HCT116 (cell line): ENCODE data around the gene NKX6-2. TPM values are rescaled to one million over a fixed set of nuclear protein-coding genes. Genes with fewer than 3 reads are reported as not detected.

Experiments used
- ATAC-seq: fragments of 200-7000 bp; cut with Tn5 transposase; 2 replicates; pipeline ENCODE4 v1.9.1; 2020; ENCODE audit warnings: mild to moderate bottlenecking, moderate library complexity
- BruUV-seq: library from RNA; stranded (reverse); fragments of 400-500 nt; replicated peaks from 2 replicates; lab custom pipeline; 2021; lab: Mats Ljungman, UMichigan
- CTCF ChIA-PET: fragments of 300-600 bp; sonication (Branson Sonifier 250); formaldehyde crosslinking; loops from one replicate; lab custom pipeline; 2021; ENCODE audit warnings: antibody characterized with exemption; lab: Charles Lee
- POLR2A ChIA-PET: fragments of 300-600, 350-600 bp; sonication (Branson Sonifier 250); formaldehyde crosslinking; loops from one replicate; lab custom pipeline; 2021; ENCODE audit warnings: antibody characterized with exemption; lab: Charles Lee
- RAD21 ChIA-PET, 2 experiments: fragments of 300-600 bp; sonication (Branson Sonifier 250); formaldehyde crosslinking; loops; one replicate each; lab custom pipeline; 2023; ENCODE audit warnings: low total read pairs in 2 of 2; ENCODE audit not compliant: uncharacterized antibody in 2 of 2, unreplicated experiment in 2 of 2, low non-redundant PET in 1 of 2; lab: Charles Lee
- DNase-seq: peaks from one replicate; pipeline ENCODE4 v3.0.0-alpha.2; 2010; ENCODE audit warnings: low read depth, low spot score
- H2AFZ ChIP-seq: fragments of 200-600 bp; shearing (Covaris generic), sonication (generic); 2 replicates; pipeline ENCODE4 v1.6.1; 2017; ENCODE audit warnings: low read depth, mixed run types, mixed read lengths, antibody characterized with exemption, low read length; ENCODE audit not compliant: poor library complexity, severe bottlenecking
- H3K27ac ChIP-seq: 2 replicates; pipeline ENCODE4 v1.5.1; 2012; ENCODE audit warnings: low read depth, low read length
- H3K27me3 ChIP-seq: fragments of 200-600 bp; sonication (generic); 2 replicates; pipeline ENCODE4 v1.6.1; 2016; ENCODE audit warnings: mixed run types, low read length, mixed read lengths; ENCODE audit not compliant: insufficient read depth
- H3K36me3 ChIP-seq, 2 experiments: fragments of 200-500 bp in 1 of 2; fragments of 200-600 bp in 1 of 2; sonication (Bioruptor generic) in 1 of 2; sonication (generic) in 1 of 2; 2 replicates each; pipeline versions ENCODE4 v1.5.1 to v1.6.1; 2014 to 2016; ENCODE audit warnings: low read length in 2 of 2, inconsistent platforms in 1 of 2, mixed read lengths in 1 of 2, mixed run types in 1 of 2; ENCODE audit not compliant: insufficient read depth in 2 of 2, control insufficient read depth in 1 of 2
- H3K4me1 ChIP-seq, 2 experiments: fragments of 200-600 bp in 1 of 2; sonication (generic) in 1 of 2; 2 replicates each; pipeline versions ENCODE4 v1.5.1 to v1.6.1; 2012 to 2017; ENCODE audit warnings: low read length in 2 of 2, inconsistent platforms in 1 of 2, mild to moderate bottlenecking in 1 of 2, mixed read lengths in 1 of 2, mixed run types in 1 of 2, moderate library complexity in 1 of 2; ENCODE audit not compliant: insufficient read depth in 2 of 2, control insufficient read depth in 1 of 2
- H3K4me2 ChIP-seq: fragments of 200-600 bp; sonication (generic); 2 replicates; pipeline ENCODE4 v1.6.1; 2017; ENCODE audit warnings: mixed run types, low read length, mixed read lengths
- H3K4me3 ChIP-seq, 2 experiments: fragments of 200-600 bp in 1 of 2; sonication (generic) in 1 of 2; replicated peaks in 1 of 2; 2 replicates each; pipeline ENCODE4 v1.5.1; 2011 to 2016; ENCODE audit warnings: low read length in 2 of 2, control low read depth in 1 of 2, low read depth in 1 of 2, mild to moderate bottlenecking in 1 of 2, mixed read lengths in 1 of 2, mixed run types in 1 of 2
- H3K79me2 ChIP-seq: fragments of 200-600 bp; sonication (generic); 2 replicates; pipeline ENCODE4 v1.6.1; 2017; ENCODE audit warnings: mild to moderate bottlenecking, mixed run types, low read length, moderate library complexity, mixed read lengths; ENCODE audit not compliant: insufficient read depth
- H3K9ac ChIP-seq: fragments of 200-600 bp; sonication (generic); 2 replicates; pipeline ENCODE4 v1.6.1; 2016; ENCODE audit warnings: low read length, mixed read lengths
- H3K9me2 ChIP-seq: fragments of 200-600 bp; sonication (generic), shearing (Covaris generic); 2 replicates; pipeline ENCODE4 v1.6.1; 2017; ENCODE audit warnings: mixed run types, mild to moderate bottlenecking, moderate library complexity; ENCODE audit not compliant: insufficient read depth
- H3K9me3 ChIP-seq, 2 experiments: fragments of 200-500 bp in 1 of 2; fragments of 200-600 bp in 1 of 2; sonication (Bioruptor generic) in 1 of 2; sonication (generic) in 1 of 2; 2 replicates each; pipeline ENCODE4 v1.6.1; 2014 to 2017; ENCODE audit warnings: low read length in 2 of 2, mixed read lengths in 2 of 2, inconsistent platforms in 1 of 2, low read depth in 1 of 2, mild to moderate bottlenecking in 1 of 2, mixed run types in 1 of 2, moderate library complexity in 1 of 2; ENCODE audit not compliant: control insufficient read depth in 1 of 2, insufficient read depth in 1 of 2
- H4K20me1 ChIP-seq: fragments of 200-600 bp; sonication (generic), shearing (Covaris generic); 2 replicates; pipeline ENCODE4 v1.6.1; 2017; ENCODE audit warnings: mixed run types, mild to moderate bottlenecking, moderate library complexity; ENCODE audit not compliant: insufficient read depth
- ATF3 ChIP-seq: IDR thresholded peaks from 2 replicates; pipeline ENCODE4 v1.6.1; 2012
- CBX3 ChIP-seq: IDR thresholded peaks from 2 replicates; pipeline ENCODE4 v1.6.1; 2012; ENCODE audit warnings: low read depth
- CEBPB ChIP-seq: IDR thresholded peaks from 2 replicates; pipeline ENCODE4 v1.6.1; 2012; ENCODE audit warnings: low read depth
- CTCF ChIP-seq, 3 experiments: fragments of 200-600 bp in 1 of 3; sonication (generic) in 1 of 3; IDR thresholded peaks in 2 of 3; conservative IDR thresholded peaks in 1 of 3; 2 replicates each; pipeline ENCODE4 v1.5.1; 2012 to 2017; ENCODE audit warnings: low read depth in 2 of 3, low read length in 2 of 3, antibody characterized with exemption in 1 of 3, borderline replicate concordance in 1 of 3, control low read depth in 1 of 3, mild to moderate bottlenecking in 1 of 3, mixed read lengths in 1 of 3, mixed run types in 1 of 3, moderate library complexity in 1 of 3; ENCODE audit not compliant: insufficient read depth in 1 of 3
- EZH2 ChIP-seq: fragments of 200-600 bp; sonication (generic); IDR thresholded peaks from 2 replicates; pipeline ENCODE4 v1.6.1; 2017; ENCODE audit warnings: antibody characterized with exemption, mixed run types
- EZH2phosphoT487 ChIP-seq: fragments of 200-600 bp; IDR thresholded peaks from 2 replicates; pipeline ENCODE4 v1.6.1; 2018; ENCODE audit warnings: antibody characterized with exemption, borderline replicate concordance
- POLR2A ChIP-seq: IDR thresholded peaks from 2 replicates; pipeline ENCODE4 v1.7.0; 2011; ENCODE audit warnings: borderline replicate concordance; ENCODE audit not compliant: insufficient read depth, insufficient read length; ENCODE audit errors: extremely low read depth
- POLR2AphosphoS5 ChIP-seq: IDR thresholded peaks from 2 replicates; pipeline ENCODE4 v1.6.1; 2011; ENCODE audit warnings: mild to moderate bottlenecking, low read depth, low read length, moderate library complexity
- REST ChIP-seq: IDR thresholded peaks from 2 replicates; pipeline ENCODE4 v1.6.1; 2012; ENCODE audit warnings: low read depth
- ZFX ChIP-seq: fragments of 450-650 bp; IDR thresholded peaks from 2 replicates; pipeline ENCODE4 v1.6.1; 2017
- ZNF274 ChIP-seq: fragments of 200-500 bp; sonication (Bioruptor generic); IDR thresholded peaks from 2 replicates; pipeline ENCODE4 v1.6.1; 2014; ENCODE audit warnings: mild to moderate bottlenecking, low read depth, low read length, inconsistent platforms
- intact Hi-C: fragments of 100-400 bp; cut with micrococcal nuclease; formaldehyde crosslinking; loops from 2 replicates; pipeline ENCODE4 v1.10.0; 2022
- total RNA-seq: library from RNA; stranded (reverse); gene quantifications from one replicate; pipeline ENCODE4 v1.2.1, GENCODE V29; 2021; ENCODE audit not compliant: unreplicated experiment

The NKX6-2 gene
- total RNA-seq, 1 experiment from 2014 or later = not detected

- no peaks in the 10 kb centered on the region for H3K79me2 ChIP-seq
- POLR2A ChIA-PET = no interaction called here
- no peaks in the 10 kb centered on the region for H3K27me3 ChIP-seq
- intact Hi-C loops = no loop called here
- H3K36me3 ChIP-seq = no peaks in the 10 kb centered on the region
- H3K9me3 ChIP-seq = no peaks in the 10 kb centered on the region
- H2AFZ ChIP-seq = no peak overlapping the region
- H3K4me1 ChIP-seq = no peaks in the 10 kb centered on the region
- no peak for DNase-seq
- H4K20me1 ChIP-seq = no peaks in the 10 kb centered on the region
- no peak overlapping the region for H3K9ac ChIP-seq
- no peak overlapping the region for H3K4me3 ChIP-seq
- no peaks in the 10 kb centered on the region for H3K9me2 ChIP-seq
- TF ChIP-seq POLR2A (no peak), CBX3 (no peak), ZNF274 (no peak), ATF3 (no peak), REST (no peak), CTCF (IDR thresholded peaks at IDR 0.05 in 2 of 3, conservative IDR thresholded peaks at IDR 0.05 in 1 of 3; ENCODE audit: borderline replicate concordance in 1 of 3, insufficient read depth in 1 of 3, low read depth in 2 of 3, low read length in 2 of 3) (no peak), POLR2AphosphoS5 (no peak), CEBPB (no peak), EZH2phosphoT487 (no peak), EZH2 (no peak), ZFX (no peak)
- CTCF ChIA-PET = no interaction called here
- H3K4me2 ChIP-seq = no peak overlapping the region
- BruUV-seq = no TSS peak
- no peak overlapping the region for H3K27ac ChIP-seq
- ATAC-seq = no peak
- RAD21 ChIA-PET = no interaction called here
Observed at GRCh38 chr10:132746386-132746785, 39.6 kb downstream of the NKX6-2 start.
